ENCODE data around the gene DLG2. TPM values are rescaled to one million over a fixed set of nuclear protein-coding genes. Genes with fewer than 3 reads are reported as not detected.

Gene DLG2
- total and polyA plus RNA-seq, 9 of the 15 experiments (the other 6 are each of a cell fraction or from before 2014, with no cell fraction given), result 0.52 to 1.6 (median 0.95) TPM

GRCh38 chr11:84247129-84247528 is 1380.0 kb downstream of the DLG2 start:
- Histone ChIP-seq H3K27me3 (ENCODE audit: control insufficient read depth in 2 of 2, insufficient read depth in 2 of 2, low read length in 2 of 2) (no peaks in the 10 kb centered on the region), H2AFZ (ENCODE audit: low read depth, low read length) (no peak overlapping the region), H4K20me1 (replicated peaks; ENCODE audit: control insufficient read depth, insufficient read depth, low read length) (no peaks in the 10 kb centered on the region), H3K9me1 (ENCODE audit: control insufficient read depth, insufficient read depth, low read length) (no peaks in the 10 kb centered on the region), H3K9ac (ENCODE audit: insufficient read depth in 1 of 2, low read depth in 2 of 2, low read length in 2 of 2) (no peak overlapping the region), H3K4me3 (no peak overlapping the region), H3K4me2 (ENCODE audit: insufficient read depth, low read length) (no peak overlapping the region), H3K79me2 (ENCODE audit: control insufficient read depth, insufficient read depth, low read length) (no peaks in the 10 kb centered on the region), H3K4me1 (replicated peaks in 1 of 2; ENCODE audit: control insufficient read depth in 2 of 2, insufficient read depth in 2 of 2, low read length in 2 of 2) (no peaks in the 10 kb centered on the region), H3K9me3 (replicated peaks; ENCODE audit: control insufficient read depth, insufficient read depth, low read depth, low read length) (no peaks in the 10 kb centered on the region), H3K36me3 (ENCODE audit: control insufficient read depth, insufficient read depth, low read length) (no peaks in the 10 kb centered on the region), H3K27ac (ENCODE audit: extremely low read depth, low read depth, low read length) (no peak overlapping the region)
- no peak for TF ChIP-seq KLF1 (tag; IDR thresholded peaks at IDR 0.05)
- BruUV-seq (replicated peaks), result no TSS peak
- in situ Hi-C loops (cut with MboI), result no loop called here
- ChIA-PET POLR2A (no interaction called here), CTCF (ENCODE audit: low intra/inter-chr PET ratio) (no interaction called here)
- ATAC-seq, result no peak
- no peak for DNase-seq (ENCODE audit: extremely low read depth in 1 of 4, low spot score in 3 of 4)
- intact Hi-C loops (cut with micrococcal nuclease), result no loop called here
- 14% methylated on average over 1 of the region's 1 CpG for WGBS (ENCODE audit: insufficient coverage, low coverage, missing lambda C conversion rate)
- no peak for FAIRE-seq

GRCh38 chr11:84243629-84244263 is 1383.4 kb downstream of the DLG2 start:
- FAIRE-seq, result no peak
- Histone ChIP-seq H4K20me1 (replicated peaks; ENCODE audit: control insufficient read depth, insufficient read depth, low read length) (no peaks in the 10 kb centered on the region), H3K36me3 (ENCODE audit: control insufficient read depth, insufficient read depth, low read length) (no peaks in the 10 kb centered on the region), H3K79me2 (ENCODE audit: control insufficient read depth, insufficient read depth, low read length) (no peaks in the 10 kb centered on the region), H3K9ac (ENCODE audit: insufficient read depth in 1 of 2, low read depth in 2 of 2, low read length in 2 of 2) (no peak overlapping the region), H3K27me3 (ENCODE audit: control insufficient read depth in 2 of 2, insufficient read depth in 2 of 2, low read length in 2 of 2) (no peaks in the 10 kb centered on the region), H3K4me3 (no peak overlapping the region), H3K9me3 (replicated peaks; ENCODE audit: control insufficient read depth, insufficient read depth, low read depth, low read length) (no peaks in the 10 kb centered on the region), H3K27ac (ENCODE audit: extremely low read depth, low read depth, low read length) (no peak overlapping the region), H3K4me2 (ENCODE audit: insufficient read depth, low read length) (no peak overlapping the region), H2AFZ (ENCODE audit: low read depth, low read length) (no peak overlapping the region), H3K9me1 (ENCODE audit: control insufficient read depth, insufficient read depth, low read length) (no peaks in the 10 kb centered on the region), H3K4me1 (replicated peaks in 1 of 2; ENCODE audit: control insufficient read depth in 2 of 2, insufficient read depth in 2 of 2, low read length in 2 of 2) (no peaks in the 10 kb centered on the region)
- intact Hi-C loops (cut with micrococcal nuclease) (no loop called here), in situ Hi-C loops (cut with MboI) (no loop called here)
- DNase-seq (ENCODE audit: extremely low read depth in 1 of 4, low spot score in 3 of 4), result no peak
- ChIA-PET CTCF (ENCODE audit: low intra/inter-chr PET ratio) (no interaction called here), POLR2A (interaction anchor here (0.6 kb wide), 1 partner anchor 140 kb away, joined by 3 read pairs; no protein-coding TSS in a partner anchor)
- no peak for ATAC-seq
- 0% methylated on average over 3 of the region's 3 CpGs for WGBS (ENCODE audit: insufficient coverage, low coverage, missing lambda C conversion rate)
- BruUV-seq (replicated peaks), result no TSS peak
- TF ChIP-seq FIP1L1 (IDR thresholded peaks at IDR 0.05; ENCODE audit: low read depth, low read length, poor library complexity, severe bottlenecking) (no peak), RHOXF2B (CRISPR knock-in tag; conservative IDR thresholded peaks at IDR 0.05) (no peak), FOXA3 (CRISPR knock-in tag; conservative IDR thresholded peaks at IDR 0.05 in 1 of 2, IDR thresholded peaks at IDR 0.05 in 1 of 2) (no peak)

Data from K562 (cell line).